B cell (primary cell): ENCODE measurements around the gene ABR. TPM values are rescaled to one million over a fixed set of nuclear protein-coding genes. Genes with fewer than 3 reads are reported as not detected.

ENCODE experiments used
- ATAC-seq: fragments of 200-7000 bp; cut with Tn5 transposase; one replicate; pipeline ENCODE4 v1.10.0; 2021; ENCODE audit warnings: low read depth, mild to moderate bottlenecking, moderate number of reproducible peaks, moderate library complexity
- CTCF ChIA-PET: fragments of 350-600 bp; sonication (Branson Sonifier 250); formaldehyde crosslinking; loops from one replicate; lab custom pipeline; 2021; ENCODE audit warnings: antibody characterized with exemption, inconsistent platforms; lab: Charles Lee
- POLR2A ChIA-PET: fragments of 350-600 bp; sonication (Branson Sonifier 250); formaldehyde crosslinking; loops from one replicate; lab custom pipeline; 2021; ENCODE audit warnings: antibody characterized with exemption; lab: Charles Lee
- DNase-seq: peaks from one replicate; pipeline ENCODE4 v3.0.0; 2013
- H2AFZ ChIP-seq: 2 replicates; pipeline ENCODE4 v1.6.1; 2012; ENCODE audit warnings: mild to moderate bottlenecking, low read depth, low read length; ENCODE audit not compliant: insufficient read depth, poor library complexity, severe bottlenecking
- H3K27ac ChIP-seq, 2 donors: 1 replicate in 1 of 2; 2 replicates in 1 of 2; pipeline ENCODE4 v1.5.1; 2012 to 2013; ENCODE audit warnings: low read length in 2 of 2, mild to moderate bottlenecking in 2 of 2, moderate library complexity in 1 of 2
- H3K27me3 ChIP-seq, 4 experiments: fragments of 200-600 bp in 1 of 4; sonication (generic) in 1 of 4; replicated peaks in 1 of 4; 1 replicate in 2 of 4; 2 replicates in 2 of 4; pipeline versions ENCODE4 v1.6.1 to v1.7.0; 2013 to 2016; ENCODE audit warnings: low read length in 3 of 4, mild to moderate bottlenecking in 2 of 4, mixed read lengths in 1 of 4, moderate library complexity in 1 of 4; ENCODE audit not compliant: insufficient read depth in 4 of 4, control insufficient read depth in 3 of 4; ENCODE audit errors: control extremely low read depth in 1 of 4
- H3K36me3 ChIP-seq, 2 experiments: replicated peaks in 1 of 2; 1 replicate in 1 of 2; 2 replicates in 1 of 2; pipeline versions ENCODE4 v1.6.1 to v1.7.1; 2013; ENCODE audit warnings: low read length in 1 of 2; ENCODE audit not compliant: insufficient read depth in 2 of 2, control insufficient read depth in 1 of 2; ENCODE audit errors: control extremely low read depth in 1 of 2, extremely low read depth in 1 of 2
- H3K4me1 ChIP-seq, 2 donors: fragments of 200-600 bp in 1 of 2; sonication (generic) in 1 of 2; 1 replicate in 1 of 2; 2 replicates in 1 of 2; pipeline versions ENCODE4 v1.5.1 to v1.6.1; 2013 to 2017; ENCODE audit warnings: low read length in 2 of 2; ENCODE audit not compliant: control insufficient read depth in 2 of 2, insufficient read depth in 2 of 2
- H3K4me2 ChIP-seq: replicated peaks from 2 replicates; pipeline ENCODE3; 2012; ENCODE audit warnings: mild to moderate bottlenecking, low read depth, low read length; ENCODE audit not compliant: poor library complexity, severe bottlenecking
- H3K4me3 ChIP-seq, 5 experiments: fragments of 200-600 bp in 1 of 5; sonication (generic) in 1 of 5; 1 replicate in 3 of 5; 2 replicates in 2 of 5; pipeline versions ENCODE4 v1.5.1 to v1.7.0; 2011 to 2016; ENCODE audit warnings: low read length in 4 of 5, mild to moderate bottlenecking in 4 of 5, low read depth in 2 of 5, control low read depth in 1 of 5, moderate library complexity in 1 of 5; ENCODE audit not compliant: insufficient read depth in 1 of 5; ENCODE audit errors: control extremely low read depth in 1 of 5, extremely low read depth in 1 of 5
- H3K79me2 ChIP-seq: fragments of 200-600 bp; sonication (generic); one replicate; pipeline ENCODE4 v1.6.0; 2016; ENCODE audit warnings: low read length; ENCODE audit not compliant: control insufficient read depth, insufficient read depth
- H3K9ac ChIP-seq: fragments of 200-600 bp; sonication (generic); 2 replicates; pipeline ENCODE4 v1.6.1; 2017; ENCODE audit warnings: mild to moderate bottlenecking, low read length, moderate library complexity
- H3K9me3 ChIP-seq, 3 donors: one replicate each; pipeline versions ENCODE4 v1.6.1 to v1.7.1; 2013; ENCODE audit warnings: low read length in 2 of 3; ENCODE audit not compliant: control insufficient read depth in 2 of 3, insufficient read depth in 1 of 3; ENCODE audit errors: control extremely low read depth in 1 of 3
- H4K20me1 ChIP-seq: 2 replicates; pipeline ENCODE4 v1.6.0; 2012; ENCODE audit warnings: mild to moderate bottlenecking, low read length; ENCODE audit not compliant: insufficient read depth, control insufficient read depth, poor library complexity, severe bottlenecking
- H3K27ac Mint-ChIP-seq: one replicate; pipeline ENCODE4 v1.8.0; 2021; ENCODE audit warnings: mixed read lengths
- H3K27me3 Mint-ChIP-seq: one replicate; pipeline ENCODE4 v1.8.0; 2021; ENCODE audit warnings: mixed read lengths
- H3K4me1 Mint-ChIP-seq: one replicate; pipeline ENCODE4 v1.8.0; 2021; ENCODE audit warnings: mixed read lengths
- H3K4me3 Mint-ChIP-seq: one replicate; pipeline ENCODE4 v1.8.0; 2021; ENCODE audit warnings: mixed read lengths
- H3K9me3 Mint-ChIP-seq: one replicate; pipeline ENCODE4 v1.8.0; 2022; ENCODE audit warnings: mixed read lengths; ENCODE audit not compliant: insufficient read depth
- CTCF ChIP-seq: fragments of 200-600 bp; IDR thresholded peaks from one replicate; pipeline ENCODE4 v1.8.0; 2022; ENCODE audit warnings: antibody characterized with exemption, mild to moderate bottlenecking
- EZH2 ChIP-seq: IDR thresholded peaks from 2 replicates; pipeline ENCODE4 v1.6.1; 2012; ENCODE audit warnings: borderline replicate concordance, low read depth, mild to moderate bottlenecking, moderate library complexity, low read length; ENCODE audit not compliant: insufficient read depth, poor library complexity, severe bottlenecking
- WGBS: methylation state at CpG from one replicate; pipeline ENCODE4 v1.1.5; 2013; ENCODE audit warnings: missing lambda C conversion rate; ENCODE audit not compliant: insufficient coverage; 5-methylcytosine and 5-hydroxymethylcytosine counted together
- intact Hi-C: fragments of 100-400 bp; cut with micrococcal nuclease; formaldehyde crosslinking; loops from one replicate; pipeline ENCODE4 v1.10.0; 2022
- polyA plus RNA-seq: library from polyadenylated mRNA; depleted of rRNA; stranded (reverse); fragments of >200 nt; gene quantifications from 2 replicates; pipeline ENCODE4 v1.2.3, GENCODE V29; 2012
- total RNA-seq, 2 donors: library from RNA; stranded (reverse); fragments of 120-200 nt in 1 of 2; gene quantifications; 1 replicate in 1 of 2; 2 replicates in 1 of 2; pipeline versions ENCODE4 v1.2.3 to v1.2.4, GENCODE V29; 2013 to 2022

Gene ABR
- total and polyA plus RNA-seq, 2 donors (not counting 1 experiment from before 2014, with no cell fraction given) = 79.8 to 262 TPM

GRCh38 chr17:1109606-1110540, 69.9 kb downstream of the ABR start:
- no peaks in the 10 kb centered on the region for H3K36me3 ChIP-seq
- peaks cover 49% of the 10 kb centered on the region for H3K79me2 ChIP-seq
- no peaks in the 10 kb centered on the region for H3K9me3 Mint-ChIP-seq
- peaks cover 0 to 5% (median 0%) of the 10 kb centered on the region in 3 donors for H3K9me3 ChIP-seq
- H4K20me1 ChIP-seq = peaks cover 83% of the 10 kb centered on the region
- no peaks in the 10 kb centered on the region for H3K27me3 Mint-ChIP-seq
- peak overlapping the region; percentile 97 for H3K4me2 ChIP-seq
- H3K4me1 Mint-ChIP-seq = peaks cover 42% of the 10 kb centered on the region
- WGBS = 20% methylated on average over 28 of the region's 34 CpGs
- H3K27ac ChIP-seq = peak overlapping the region in 1 of 2 donors; percentile 29
- peak overlapping the region; percentile 65 for H3K9ac ChIP-seq
- H3K27me3 ChIP-seq = no peaks in the 10 kb centered on the region
- peak overlapping the region; percentile 54 for H2AFZ ChIP-seq
- DNase-seq (no peak), ATAC-seq (peak; percentile 26)
- peak overlapping the region in 4 of 5 experiments; percentile 25 to 69 (median 58) for H3K4me3 ChIP-seq
- TF ChIP-seq CTCF (no peak), EZH2 (no peak)
- POLR2A ChIA-PET = interaction anchor here (0.7 kb wide), 1 partner anchor 158 kb away, joined by 5 read pairs; no protein-coding TSS in a partner anchor
- CTCF ChIA-PET = interaction anchor here (1.3 kb wide), 1 partner anchor 77 kb away, joined by 3 read pairs; no protein-coding TSS in a partner anchor
- peak overlapping the region; percentile 75 for H3K4me3 Mint-ChIP-seq
- intact Hi-C loops = no loop called here
- peaks cover 15 to 28% of the 10 kb centered on the region in 2 donors for H3K4me1 ChIP-seq
- H3K27ac Mint-ChIP-seq = peak overlapping the region; percentile 50
